DND-41 (cell line): Measurements from ENCODE around the gene LBX2.

Experiments used
- CTCF ChIP-seq: IDR thresholded peaks from 2 replicates; pipeline ENCODE4 v1.5.1; 2012; ENCODE audit warnings: borderline replicate concordance, low read length, moderate library complexity, mild to moderate bottlenecking; ENCODE audit not compliant: poor library complexity, severe bottlenecking; ENCODE audit errors: extremely low read depth
- EZH2 ChIP-seq: IDR thresholded peaks from 3 replicates; pipeline ENCODE4 v1.6.1; 2012; ENCODE audit warnings: borderline replicate concordance, low read depth, mild to moderate bottlenecking, moderate library complexity, low read length, inconsistent platforms; ENCODE audit not compliant: severe bottlenecking

GRCh38 chr2:74493546-74493945 lies 5.9 kb downstream of the LBX2 start:
- TF ChIP-seq CTCF = no peak
- no peak for TF ChIP-seq EZH2
